Thyroid gland (tissue), 4 donors: ENCODE measurements around the gene NCLN.

Experiments
- POLR2A ChIP-seq, 2 donors: fragments of 450-650 bp; IDR thresholded peaks; one replicate each; pipeline ENCODE4 v1.6.1; 2017; ENCODE audit warnings: antibody characterized with exemption in 2 of 2, mild to moderate bottlenecking in 2 of 2, moderate library complexity in 1 of 2
- TF ChIP-seq, protein P1 (sequence below), 6 experiments: fragments of 200-600 bp in 3 of 6; fragments of 450-650 bp in 3 of 6; sonication (generic) in 3 of 6; IDR thresholded peaks; one replicate each; pipeline ENCODE4 v1.5.1; 2016 to 2019; ENCODE audit warnings: antibody characterized with exemption in 6 of 6, mild to moderate bottlenecking in 2 of 6, inconsistent platforms in 1 of 6, moderate library complexity in 1 of 6

DNA sequence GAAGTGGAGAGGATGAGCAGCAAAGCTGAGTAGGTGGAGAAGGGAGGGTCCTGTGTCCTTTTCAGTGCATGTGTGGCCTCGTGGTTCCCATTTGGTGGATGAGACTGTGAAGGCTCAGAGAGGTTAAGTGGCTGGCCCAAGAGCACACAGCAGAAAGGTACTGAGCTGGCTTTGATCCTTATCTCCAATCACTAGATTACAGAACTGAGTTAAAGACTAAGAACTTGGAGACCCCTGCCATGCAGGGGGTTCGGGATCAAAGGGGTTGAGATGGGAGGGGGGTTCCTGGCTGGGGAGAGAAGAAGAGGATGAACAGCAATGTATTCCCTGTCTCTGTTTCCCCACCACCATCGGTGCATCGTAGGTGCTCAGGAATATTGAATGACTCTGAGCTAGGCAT is 50.5 kb downstream of the NCLN start:
- TF ChIP-seq, protein P1, sequence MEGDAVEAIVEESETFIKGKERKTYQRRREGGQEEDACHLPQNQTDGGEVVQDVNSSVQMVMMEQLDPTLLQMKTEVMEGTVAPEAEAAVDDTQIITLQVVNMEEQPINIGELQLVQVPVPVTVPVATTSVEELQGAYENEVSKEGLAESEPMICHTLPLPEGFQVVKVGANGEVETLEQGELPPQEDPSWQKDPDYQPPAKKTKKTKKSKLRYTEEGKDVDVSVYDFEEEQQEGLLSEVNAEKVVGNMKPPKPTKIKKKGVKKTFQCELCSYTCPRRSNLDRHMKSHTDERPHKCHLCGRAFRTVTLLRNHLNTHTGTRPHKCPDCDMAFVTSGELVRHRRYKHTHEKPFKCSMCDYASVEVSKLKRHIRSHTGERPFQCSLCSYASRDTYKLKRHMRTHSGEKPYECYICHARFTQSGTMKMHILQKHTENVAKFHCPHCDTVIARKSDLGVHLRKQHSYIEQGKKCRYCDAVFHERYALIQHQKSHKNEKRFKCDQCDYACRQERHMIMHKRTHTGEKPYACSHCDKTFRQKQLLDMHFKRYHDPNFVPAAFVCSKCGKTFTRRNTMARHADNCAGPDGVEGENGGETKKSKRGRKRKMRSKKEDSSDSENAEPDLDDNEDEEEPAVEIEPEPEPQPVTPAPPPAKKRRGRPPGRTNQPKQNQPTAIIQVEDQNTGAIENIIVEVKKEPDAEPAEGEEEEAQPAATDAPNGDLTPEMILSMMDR (IDR thresholded peaks at IDR 0.05) = no peak
- no peak for TF ChIP-seq POLR2A (IDR thresholded peaks at IDR 0.05)
